HUES6 (cell line): Measurements from ENCODE around the gene TMEM109.

Experiments used
- H3K27ac ChIP-seq: 2 replicates; pipeline ENCODE4 v1.7.0; 2013; ENCODE audit warnings: low read depth, mild to moderate bottlenecking, low read length, inconsistent platforms
- H3K27me3 ChIP-seq: 2 replicates; pipeline ENCODE4 v1.6.1; 2013; ENCODE audit warnings: low read length; ENCODE audit not compliant: control insufficient read depth, insufficient read depth
- H3K36me3 ChIP-seq: 2 replicates; pipeline ENCODE4 v1.6.1; 2013; ENCODE audit warnings: low read length; ENCODE audit not compliant: control insufficient read depth, insufficient read depth
- H3K4me1 ChIP-seq: 2 replicates; pipeline ENCODE4 v1.6.1; 2013; ENCODE audit warnings: low read length; ENCODE audit not compliant: control insufficient read depth, insufficient read depth
- H3K4me3 ChIP-seq: 2 replicates; pipeline ENCODE4 v1.5.1; 2013; ENCODE audit warnings: low read depth, low read length
- H3K9ac ChIP-seq: one replicate; pipeline ENCODE4 v1.6.1; 2013; ENCODE audit warnings: mild to moderate bottlenecking, low read length
- H3K9me3 ChIP-seq: 2 replicates; pipeline ENCODE4 v1.6.1; 2013; ENCODE audit warnings: low read depth, low read length; ENCODE audit not compliant: control insufficient read depth, insufficient read depth

The TMEM109 gene

GRCh38 chr11:60872124-60872960, 41.6 kb upstream of the TMEM109 start:
- H3K27me3 ChIP-seq = no peaks in the 10 kb centered on the region
- no peak overlapping the region for H3K27ac ChIP-seq
- no peaks in the 10 kb centered on the region for H3K9me3 ChIP-seq
- H3K4me3 ChIP-seq = no peak overlapping the region
- peaks cover 10% of the 10 kb centered on the region for H3K4me1 ChIP-seq
- no peak overlapping the region for H3K9ac ChIP-seq
- 0 out of 2 replicates have a peak, but pooled peaks cover 2% of the 10 kb centered on the region for H3K36me3 ChIP-seq

GRCh38 chr11:60872961-60873524, 40.9 kb upstream of the TMEM109 start:
- Histone ChIP-seq H3K4me3 (no peak overlapping the region), H3K27ac (no peak overlapping the region), H3K9ac (no peak overlapping the region), H3K36me3 (0 out of 2 replicates have a peak, but pooled peaks cover 2% of the 10 kb centered on the region), H3K9me3 (no peaks in the 10 kb centered on the region), H3K4me1 (peaks cover 10% of the 10 kb centered on the region), H3K27me3 (no peaks in the 10 kb centered on the region)

DNA sequence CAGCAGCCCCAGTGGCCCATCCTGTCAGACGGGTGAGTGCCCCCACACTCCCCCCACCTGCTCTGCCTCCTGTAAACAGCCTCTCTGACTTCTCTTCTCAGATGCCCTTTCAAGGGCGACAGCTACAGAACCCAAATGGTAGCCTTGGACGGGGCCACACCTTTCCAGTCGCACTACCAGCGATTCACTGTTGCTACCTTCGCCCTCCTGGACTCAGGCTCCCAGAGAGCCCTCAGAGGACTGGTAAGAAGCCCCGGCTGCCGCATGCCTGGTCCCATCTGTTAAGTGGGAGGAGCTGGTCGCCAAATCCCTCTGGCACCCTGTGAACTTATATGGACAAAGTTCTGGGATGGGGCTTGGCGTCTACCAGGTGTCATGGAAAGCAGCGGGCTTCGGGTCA, 40.4 kb upstream of the TMEM109 start:
- Histone ChIP-seq H3K4me1 (peaks cover 10% of the 10 kb centered on the region), H3K27ac (no peak overlapping the region), H3K36me3 (0 out of 2 replicates have a peak, but pooled peaks cover 2% of the 10 kb centered on the region), H3K27me3 (no peaks in the 10 kb centered on the region), H3K9ac (no peak overlapping the region), H3K4me3 (no peak overlapping the region), H3K9me3 (no peaks in the 10 kb centered on the region)

GRCh38 chr11:60874421-60875365, 39.3 kb upstream of the TMEM109 start:
- Histone ChIP-seq H3K36me3 (peaks cover 6% of the 10 kb centered on the region), H3K4me3 (no peak overlapping the region), H3K27ac (no peak overlapping the region), H3K9ac (no peak overlapping the region), H3K4me1 (peaks cover 10% of the 10 kb centered on the region), H3K9me3 (no peaks in the 10 kb centered on the region), H3K27me3 (no peaks in the 10 kb centered on the region)

DNA sequence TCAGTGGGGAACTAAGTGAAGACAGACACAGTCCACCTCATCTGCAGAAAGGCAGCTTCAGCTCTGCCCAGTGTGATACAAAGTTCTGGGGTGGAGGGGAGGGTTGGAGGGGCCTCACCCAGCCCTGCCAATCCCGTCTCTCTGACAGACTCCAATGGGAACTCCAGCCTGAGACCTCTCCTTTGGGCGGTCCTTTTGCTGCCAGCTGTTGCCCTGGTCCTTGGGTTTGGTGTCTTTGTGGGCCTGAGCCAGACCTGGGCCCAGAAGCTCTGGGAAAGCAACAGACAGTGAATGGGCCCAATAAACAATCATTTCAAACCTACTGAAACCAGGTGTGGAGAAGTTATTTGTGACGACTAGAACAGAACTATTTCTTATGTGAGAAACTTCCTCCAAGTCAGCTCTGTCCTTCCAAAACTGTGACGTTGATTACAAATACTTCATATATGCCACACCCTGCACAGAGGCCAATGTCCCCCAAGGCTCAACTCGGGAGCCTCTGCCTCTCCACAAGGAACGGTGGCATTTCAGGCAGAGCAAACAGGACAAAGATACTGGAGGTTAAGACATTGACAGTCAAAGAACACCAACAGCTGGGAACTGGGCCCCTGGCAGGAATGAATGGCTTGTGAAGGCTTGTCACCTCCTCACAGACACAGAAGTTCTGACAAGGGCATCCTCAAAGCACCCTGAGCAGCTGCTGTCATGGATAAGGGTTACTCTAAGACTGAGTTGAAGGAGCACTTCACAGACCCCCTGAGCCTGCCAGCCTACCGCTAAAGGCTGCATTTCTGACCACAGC, 38.4 kb upstream of the TMEM109 start:
- no peak overlapping the region for H3K9ac ChIP-seq
- no peaks in the 10 kb centered on the region for H3K9me3 ChIP-seq
- H3K4me1 ChIP-seq = peaks cover 10% of the 10 kb centered on the region
- no peak overlapping the region for H3K27ac ChIP-seq
- no peak overlapping the region for H3K4me3 ChIP-seq
- H3K27me3 ChIP-seq = no peaks in the 10 kb centered on the region
- H3K36me3 ChIP-seq = peaks cover 14% of the 10 kb centered on the region

DNA sequence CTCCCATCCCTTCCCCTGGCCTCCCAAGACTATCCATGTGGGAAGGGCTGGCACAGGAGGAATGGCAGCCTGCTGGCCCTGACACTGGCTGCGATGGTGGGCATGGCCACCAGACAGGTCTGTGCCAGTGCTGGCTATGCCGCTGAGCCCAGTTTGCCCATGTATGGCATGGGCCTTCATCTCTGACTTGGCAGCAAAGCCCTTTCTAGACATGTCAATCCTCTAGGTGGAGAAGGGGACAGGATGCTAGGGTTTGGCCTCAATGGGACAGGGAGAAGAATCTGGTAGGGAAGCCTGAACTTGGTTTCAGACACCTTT, 37.8 kb upstream of the TMEM109 start:
- Histone ChIP-seq H3K9ac (no peak overlapping the region), H3K9me3 (no peaks in the 10 kb centered on the region), H3K4me3 (no peak overlapping the region), H3K4me1 (peaks cover 10% of the 10 kb centered on the region), H3K27ac (no peak overlapping the region), H3K36me3 (peaks cover 17% of the 10 kb centered on the region), H3K27me3 (no peaks in the 10 kb centered on the region)

- Histone ChIP-seq H3K36me3 (peaks cover 17% of the 10 kb centered on the region), H3K4me3 (no peak overlapping the region), H3K27ac (no peak overlapping the region), H3K4me1 (peaks cover 2% of the 10 kb centered on the region), H3K27me3 (no peaks in the 10 kb centered on the region), H3K9ac (no peak overlapping the region), H3K9me3 (no peaks in the 10 kb centered on the region)
These were observed 35.5 kb upstream of the TMEM109 start for GRCh38 chr11:60878245-60879101.

DNA sequence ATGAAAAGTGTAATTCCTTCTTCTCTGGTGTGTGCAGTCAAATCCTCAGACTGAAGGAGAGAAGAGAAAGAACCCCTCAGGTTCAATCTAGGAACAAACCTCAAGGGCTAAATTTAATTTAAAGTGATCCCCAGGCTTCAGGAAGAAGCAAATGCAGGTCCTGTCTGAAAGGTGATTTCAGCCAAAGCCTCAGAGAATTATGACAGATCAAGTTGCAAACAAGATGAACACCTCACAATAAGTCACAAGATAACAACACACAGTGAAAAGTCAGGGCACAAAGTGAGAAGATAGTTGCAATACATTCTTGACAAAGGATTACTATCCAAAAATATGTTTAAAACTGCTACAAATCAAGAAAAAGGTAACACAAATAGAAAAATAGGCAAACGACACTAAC, 34.9 kb upstream of the TMEM109 start:
- H3K9me3 ChIP-seq = no peaks in the 10 kb centered on the region
- H3K4me1 ChIP-seq = no peaks in the 10 kb centered on the region
- H3K27me3 ChIP-seq = no peaks in the 10 kb centered on the region
- H3K36me3 ChIP-seq = peaks cover 17% of the 10 kb centered on the region
- H3K4me3 ChIP-seq = no peak overlapping the region
- H3K27ac ChIP-seq = no peak overlapping the region
- H3K9ac ChIP-seq = no peak overlapping the region

- no peaks in the 10 kb centered on the region for H3K4me1 ChIP-seq
- H3K9me3 ChIP-seq = no peaks in the 10 kb centered on the region
- no peak overlapping the region for H3K27ac ChIP-seq
- H3K9ac ChIP-seq = no peak overlapping the region
- H3K4me3 ChIP-seq = no peak overlapping the region
- no peaks in the 10 kb centered on the region for H3K27me3 ChIP-seq
- peaks cover 14% of the 10 kb centered on the region for H3K36me3 ChIP-seq
These were observed 33.9 kb upstream of the TMEM109 start for GRCh38 chr11:60879971-60880588.
